ENCODE data around the gene STX1B.

DNA sequence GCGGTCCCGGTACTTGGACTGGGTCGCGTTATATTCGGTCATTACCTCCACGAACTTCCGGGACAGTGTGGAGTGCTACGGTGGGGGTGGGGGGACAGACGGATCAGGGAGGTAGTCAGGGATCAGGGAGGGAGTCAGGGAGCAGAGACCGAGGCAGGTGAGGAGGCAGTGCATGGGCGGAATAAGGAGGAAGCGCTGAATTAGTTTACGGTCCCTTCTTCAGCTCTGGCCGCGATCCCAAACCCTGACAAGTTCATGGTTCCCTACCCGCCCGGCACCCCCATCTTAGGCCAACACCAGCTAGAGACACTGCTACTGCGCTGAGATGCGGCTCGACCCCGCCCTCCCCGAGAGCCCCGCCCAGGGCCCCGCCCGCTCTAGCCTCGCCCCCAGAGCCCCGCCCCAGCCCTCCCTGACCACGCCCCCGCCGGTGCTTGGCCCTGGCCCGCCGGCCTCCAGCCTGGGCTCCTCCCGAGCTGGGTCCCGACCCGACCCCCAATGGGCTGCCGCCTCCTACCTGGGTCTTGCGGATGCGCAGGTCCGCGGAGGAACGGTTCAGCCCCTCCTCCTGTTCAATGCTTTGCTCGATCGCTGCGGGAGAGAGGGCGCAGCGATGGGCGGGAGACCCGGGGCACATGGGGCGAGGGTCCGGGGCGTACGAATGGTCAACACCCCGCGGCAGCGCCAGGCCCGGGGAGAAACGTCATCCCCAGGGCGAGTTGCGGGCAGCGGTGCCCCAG lies 13.3 kb downstream of the STX1B start:
- TF ChIP-seq, protein P1, sequence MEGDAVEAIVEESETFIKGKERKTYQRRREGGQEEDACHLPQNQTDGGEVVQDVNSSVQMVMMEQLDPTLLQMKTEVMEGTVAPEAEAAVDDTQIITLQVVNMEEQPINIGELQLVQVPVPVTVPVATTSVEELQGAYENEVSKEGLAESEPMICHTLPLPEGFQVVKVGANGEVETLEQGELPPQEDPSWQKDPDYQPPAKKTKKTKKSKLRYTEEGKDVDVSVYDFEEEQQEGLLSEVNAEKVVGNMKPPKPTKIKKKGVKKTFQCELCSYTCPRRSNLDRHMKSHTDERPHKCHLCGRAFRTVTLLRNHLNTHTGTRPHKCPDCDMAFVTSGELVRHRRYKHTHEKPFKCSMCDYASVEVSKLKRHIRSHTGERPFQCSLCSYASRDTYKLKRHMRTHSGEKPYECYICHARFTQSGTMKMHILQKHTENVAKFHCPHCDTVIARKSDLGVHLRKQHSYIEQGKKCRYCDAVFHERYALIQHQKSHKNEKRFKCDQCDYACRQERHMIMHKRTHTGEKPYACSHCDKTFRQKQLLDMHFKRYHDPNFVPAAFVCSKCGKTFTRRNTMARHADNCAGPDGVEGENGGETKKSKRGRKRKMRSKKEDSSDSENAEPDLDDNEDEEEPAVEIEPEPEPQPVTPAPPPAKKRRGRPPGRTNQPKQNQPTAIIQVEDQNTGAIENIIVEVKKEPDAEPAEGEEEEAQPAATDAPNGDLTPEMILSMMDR (IDR thresholded peaks at IDR 0.05) = no peak
- TF ChIP-seq POLR2A (IDR thresholded peaks at IDR 0.05) (no peak), POLR2AphosphoS5 (IDR thresholded peaks at IDR 0.05) (no peak)

All from breast epithelium (tissue), 3 donors.